Measurements from ENCODE around the gene CXCL13.

- no peak for TF ChIP-seq SMAD1 (CRISPR knock-in tag; IDR thresholded peaks at IDR 0.05; ENCODE audit: borderline replicate concordance, low read depth)
- no peak for TF ChIP-seq ZNF292 (CRISPR knock-in tag; IDR thresholded peaks at IDR 0.05; ENCODE audit: borderline replicate concordance, low read depth)
- TF ChIP-seq, protein P1, sequence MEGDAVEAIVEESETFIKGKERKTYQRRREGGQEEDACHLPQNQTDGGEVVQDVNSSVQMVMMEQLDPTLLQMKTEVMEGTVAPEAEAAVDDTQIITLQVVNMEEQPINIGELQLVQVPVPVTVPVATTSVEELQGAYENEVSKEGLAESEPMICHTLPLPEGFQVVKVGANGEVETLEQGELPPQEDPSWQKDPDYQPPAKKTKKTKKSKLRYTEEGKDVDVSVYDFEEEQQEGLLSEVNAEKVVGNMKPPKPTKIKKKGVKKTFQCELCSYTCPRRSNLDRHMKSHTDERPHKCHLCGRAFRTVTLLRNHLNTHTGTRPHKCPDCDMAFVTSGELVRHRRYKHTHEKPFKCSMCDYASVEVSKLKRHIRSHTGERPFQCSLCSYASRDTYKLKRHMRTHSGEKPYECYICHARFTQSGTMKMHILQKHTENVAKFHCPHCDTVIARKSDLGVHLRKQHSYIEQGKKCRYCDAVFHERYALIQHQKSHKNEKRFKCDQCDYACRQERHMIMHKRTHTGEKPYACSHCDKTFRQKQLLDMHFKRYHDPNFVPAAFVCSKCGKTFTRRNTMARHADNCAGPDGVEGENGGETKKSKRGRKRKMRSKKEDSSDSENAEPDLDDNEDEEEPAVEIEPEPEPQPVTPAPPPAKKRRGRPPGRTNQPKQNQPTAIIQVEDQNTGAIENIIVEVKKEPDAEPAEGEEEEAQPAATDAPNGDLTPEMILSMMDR (CRISPR knock-in tag; IDR thresholded peaks at IDR 0.05), result no peak
Observed at GRCh38 chr4:77601614-77602187, 3.9 kb upstream of the CXCL13 start.
